Inferior parietal cortex (tissue), 1 donor: ENCODE results near the gene ALDH2.
"Not testable (repeated sequence)": the region's sequence is repeated elsewhere in the genome, so short reads cannot be mapped to it uniquely, and the experiment has no call there.

Source experiments
- DNase-seq: peaks from one replicate; pipeline ENCODE4 v3.0.0-alpha.2; 2016; ENCODE audit errors: extremely low spot score

ALDH2 gene

DNA sequence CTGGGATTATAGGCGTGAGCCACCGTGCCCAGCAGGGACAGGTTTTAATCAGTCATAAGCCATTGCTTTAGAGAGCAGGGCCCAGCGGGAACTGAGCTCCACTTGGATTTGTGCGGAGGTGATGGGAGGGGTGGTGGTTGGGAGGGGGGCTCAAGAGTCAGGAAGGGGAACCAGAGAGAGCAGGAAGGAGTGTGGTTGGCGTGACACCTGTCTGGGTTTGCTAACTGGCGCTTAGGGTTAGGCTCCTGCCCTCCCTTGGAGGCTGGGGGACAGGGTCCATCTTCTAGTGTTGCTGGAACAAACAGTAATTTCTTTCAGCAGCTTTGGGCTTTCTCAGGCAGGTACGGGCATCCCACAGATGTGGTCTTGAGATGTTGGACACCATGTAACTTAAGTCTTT, 7.5 kb upstream of the ALDH2 start:
- DNase-seq, result no peak

DNA sequence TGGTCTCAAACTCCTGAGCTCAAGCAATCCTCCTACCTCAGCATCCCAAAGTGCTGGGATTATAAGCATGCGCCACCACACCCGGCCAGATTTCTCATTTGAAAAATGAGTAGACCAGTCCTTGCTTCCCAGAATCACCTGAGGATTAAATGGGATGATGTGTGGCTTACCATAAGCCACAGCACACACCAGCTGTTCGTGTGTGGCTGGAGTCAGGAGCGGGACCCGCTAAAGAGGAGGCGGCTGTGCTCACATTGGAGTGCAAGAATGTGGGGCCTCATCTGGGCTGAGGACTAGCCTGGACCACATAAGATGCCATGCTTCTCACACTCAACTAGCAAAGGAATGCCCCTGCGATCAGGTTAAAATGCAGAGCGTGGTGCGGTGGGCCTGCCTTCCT, 6.7 kb upstream of the ALDH2 start:
- no peak for DNase-seq

DNA sequence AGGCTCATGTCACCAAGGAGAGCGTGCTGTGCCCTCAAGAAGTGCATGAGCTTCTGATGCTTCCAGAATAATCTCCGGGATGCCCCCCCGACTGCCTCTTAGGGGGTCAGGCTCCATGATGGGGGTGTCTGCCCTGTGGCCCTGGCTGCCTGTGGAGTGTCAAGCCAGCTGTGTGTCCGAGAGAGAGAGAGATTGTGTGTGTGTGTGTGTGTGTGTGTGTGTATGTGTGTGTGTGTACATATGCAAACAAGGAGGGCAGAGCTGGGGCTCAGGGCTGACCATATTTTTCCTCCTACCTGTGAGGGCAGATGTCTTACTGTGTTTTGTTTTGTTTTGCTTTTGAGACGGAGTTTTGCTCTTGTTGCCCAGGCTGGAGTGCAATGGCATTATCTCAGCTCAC, 5.6 kb upstream of the ALDH2 start:
- DNase-seq, result no peak

DNA sequence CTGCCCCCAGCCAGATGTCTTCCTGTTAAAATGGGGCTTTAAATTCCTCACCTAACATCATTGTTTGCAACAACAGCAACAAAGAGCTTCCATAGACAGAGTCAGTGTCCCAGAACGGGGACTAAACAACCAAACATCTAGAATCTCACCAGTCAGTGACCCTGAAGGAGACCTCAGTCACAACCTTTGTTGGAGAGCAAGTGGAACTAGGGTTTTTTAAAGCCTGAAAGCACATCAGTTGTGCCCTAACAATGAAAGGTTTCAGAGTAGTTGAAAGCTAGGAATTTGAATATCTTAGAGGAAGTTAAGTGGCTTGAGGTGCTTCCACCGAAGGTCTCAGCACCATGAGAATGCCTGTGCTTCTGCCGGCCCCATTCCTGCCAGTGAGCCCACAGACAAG, 5.0 kb upstream of the ALDH2 start:
- no peak for DNase-seq

DNA sequence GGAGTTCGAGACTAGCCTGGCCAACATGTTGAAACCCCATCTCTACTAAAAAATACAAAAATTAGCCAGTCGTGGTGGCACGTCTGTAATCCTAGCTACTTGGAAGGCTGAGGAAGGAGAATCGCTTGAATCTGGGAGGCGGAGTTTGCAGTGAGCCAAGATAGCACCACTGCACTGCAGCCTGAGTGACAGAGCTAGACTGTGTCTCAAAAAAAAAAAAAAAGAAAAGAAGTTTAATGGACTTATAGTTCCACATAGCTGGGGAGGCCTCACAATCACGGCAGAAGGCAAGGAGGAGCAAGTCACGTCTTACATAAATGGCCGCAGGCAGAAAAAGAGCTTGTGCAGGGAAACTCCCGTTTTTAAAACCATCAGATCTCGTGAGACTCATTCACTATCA, 3.2 kb upstream of the ALDH2 start:
- DNase-seq, result not testable (repeated sequence)

DNA sequence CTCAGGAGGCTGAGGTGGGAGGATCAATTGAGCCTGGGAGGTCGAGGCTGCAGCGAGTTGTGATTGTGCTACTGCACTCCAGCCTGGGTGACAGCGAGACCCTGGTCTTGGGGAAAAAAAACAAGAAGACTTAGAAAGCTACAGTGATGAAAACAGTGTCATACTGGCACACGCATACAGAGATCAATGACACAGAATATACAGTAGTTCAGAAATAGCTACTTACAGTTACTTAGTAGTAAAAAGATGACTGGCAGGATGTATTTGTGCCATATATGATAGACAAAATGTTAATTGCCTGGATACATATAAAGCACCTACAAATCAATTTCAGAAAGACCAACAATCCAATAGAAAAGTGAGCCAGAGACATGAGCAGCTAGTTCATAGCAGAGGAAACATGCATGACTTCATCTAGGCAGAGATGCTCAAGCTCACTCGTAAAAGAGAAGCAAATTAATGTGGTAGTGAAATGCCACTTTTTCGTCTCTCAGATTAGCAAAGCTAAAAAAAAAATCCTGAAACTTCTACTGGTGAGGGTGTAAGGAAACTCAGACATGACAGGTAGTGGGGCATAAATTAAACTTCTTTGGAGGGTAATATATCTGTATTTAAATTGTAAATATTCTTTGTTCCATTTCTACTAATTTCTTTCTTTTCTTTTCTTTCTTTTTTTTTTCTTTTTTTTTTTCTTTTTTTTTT, 2.5 kb upstream of the ALDH2 start:
- no peak for DNase-seq

DNA sequence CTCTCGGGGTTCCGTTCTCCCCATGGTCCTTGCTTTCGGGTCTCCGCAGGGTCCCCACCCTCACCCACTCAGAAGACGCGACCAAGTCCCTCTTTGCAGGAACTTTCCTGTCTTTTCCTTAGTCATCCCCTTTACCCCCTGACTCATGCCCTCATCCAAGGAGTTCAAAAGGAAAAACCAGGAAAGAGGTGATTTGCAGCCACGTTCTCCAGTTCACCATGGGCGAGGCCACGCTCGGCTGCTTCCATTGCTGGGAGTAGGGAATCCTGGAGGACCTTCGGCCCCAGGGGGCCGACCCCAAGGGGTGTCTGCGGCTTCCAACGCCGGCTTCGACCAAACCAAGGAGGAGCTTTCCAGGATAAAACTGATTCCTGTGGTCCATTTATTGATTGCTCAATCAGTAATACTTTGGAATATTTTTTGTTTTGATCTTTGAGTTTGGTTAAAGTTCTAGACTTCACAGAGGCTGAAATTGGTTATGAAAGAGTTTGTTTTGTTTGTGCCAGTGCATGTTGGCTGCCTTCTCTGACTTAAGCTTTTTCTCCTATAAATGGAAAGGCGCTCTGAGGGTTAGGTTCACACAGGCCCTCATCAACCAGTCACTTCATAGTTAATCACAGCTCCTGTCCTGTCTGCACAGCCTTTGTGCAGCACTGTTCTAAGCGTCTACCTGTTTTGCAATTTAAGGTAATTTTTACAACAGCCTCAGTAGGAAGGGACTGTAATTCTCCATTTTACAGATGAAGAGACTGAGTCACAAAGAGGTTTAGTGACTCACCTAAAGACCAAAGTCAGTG, 827 bp downstream of the ALDH2 start:
- no peak for DNase-seq

DNA sequence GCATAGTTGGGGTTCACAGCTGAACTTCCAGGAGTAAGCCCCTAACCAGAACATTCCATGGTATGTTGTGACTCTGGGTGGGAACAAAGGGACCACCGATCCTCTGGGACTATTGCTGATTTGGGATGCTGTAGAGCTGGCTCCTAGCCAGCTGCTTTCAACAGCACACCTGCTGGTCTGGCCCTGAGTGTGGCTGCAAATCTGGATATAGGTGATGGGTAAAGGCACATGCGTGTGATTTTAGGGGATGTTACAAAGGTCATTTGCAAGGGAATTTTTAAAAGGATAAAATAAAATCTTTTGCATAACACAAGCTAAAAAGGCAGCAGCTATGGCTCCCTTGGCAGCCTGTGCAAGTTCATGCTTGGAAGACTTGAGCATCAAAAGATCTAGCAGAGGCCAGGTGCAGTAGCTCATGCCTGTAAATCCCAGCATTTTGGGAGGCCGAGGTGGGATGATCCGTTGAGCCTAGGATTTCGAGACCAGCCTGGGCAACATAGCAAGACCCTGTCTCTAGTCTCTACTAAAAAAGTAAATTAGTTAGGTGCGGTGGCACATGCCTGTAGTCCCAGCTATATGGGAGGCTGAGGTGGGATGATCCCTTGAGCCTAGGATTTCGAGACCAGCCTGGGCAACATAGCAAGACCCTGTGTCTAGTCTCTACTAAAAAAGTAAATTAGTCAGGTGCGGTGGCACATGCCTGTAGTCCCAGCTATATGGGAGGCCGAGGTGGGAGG, 1.6 kb downstream of the ALDH2 start:
- DNase-seq, result no peak

DNA sequence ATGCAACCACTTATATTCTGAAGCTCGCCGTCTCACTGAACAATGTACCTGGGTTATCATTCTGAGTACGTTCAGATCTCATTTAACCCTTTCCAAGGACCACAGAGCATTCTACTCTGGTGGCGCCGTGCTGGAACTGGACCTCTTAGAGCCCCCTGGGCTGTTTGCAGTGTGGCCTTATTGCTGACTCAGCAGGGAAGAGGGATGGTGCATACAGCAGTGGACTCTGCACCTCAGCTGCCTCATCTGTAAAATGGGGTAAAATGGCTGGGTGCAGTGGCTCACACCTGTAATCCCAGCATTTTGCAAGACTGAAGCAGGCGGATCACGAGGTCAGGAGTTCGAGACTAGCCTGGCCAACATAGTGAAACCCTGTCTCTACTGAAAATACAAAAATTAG, 2.9 kb downstream of the ALDH2 start:
- no peak for DNase-seq

DNA sequence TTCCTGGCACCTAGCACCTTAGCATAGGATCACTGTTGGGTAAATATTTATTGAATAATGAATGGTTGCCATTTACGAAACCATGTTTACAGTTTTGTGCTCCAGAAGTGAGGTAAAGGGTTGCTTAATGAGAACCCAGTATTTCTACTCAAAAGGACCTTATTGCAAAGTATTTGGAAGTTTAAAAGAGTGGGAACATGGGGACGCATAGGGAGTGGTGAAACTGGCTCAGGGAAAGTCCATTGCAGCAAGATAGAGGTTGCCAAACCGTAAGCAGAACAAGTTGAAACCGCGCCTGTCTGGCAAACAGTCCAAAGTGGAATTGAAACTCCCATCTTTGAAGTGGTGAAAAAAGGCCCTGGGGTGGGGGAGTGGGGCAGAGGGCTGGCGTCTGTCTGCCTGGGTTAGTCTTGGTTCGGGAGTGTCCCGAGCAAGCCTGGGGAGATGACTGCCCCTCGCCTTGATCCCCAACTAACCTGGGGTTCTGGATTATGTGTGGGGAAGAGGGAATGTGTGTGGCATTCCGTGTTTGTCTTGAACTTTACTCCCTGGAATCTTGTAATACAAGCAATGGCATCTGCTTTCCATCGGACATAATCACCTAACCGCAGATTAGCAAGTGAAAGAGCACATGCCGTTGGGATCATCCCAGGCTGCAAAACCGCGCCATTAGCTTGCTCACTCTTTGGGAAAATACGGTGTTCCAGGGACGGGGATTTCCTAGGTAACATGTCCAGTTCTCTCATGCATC, 7.2 kb downstream of the ALDH2 start:
- DNase-seq, result no peak

DNA sequence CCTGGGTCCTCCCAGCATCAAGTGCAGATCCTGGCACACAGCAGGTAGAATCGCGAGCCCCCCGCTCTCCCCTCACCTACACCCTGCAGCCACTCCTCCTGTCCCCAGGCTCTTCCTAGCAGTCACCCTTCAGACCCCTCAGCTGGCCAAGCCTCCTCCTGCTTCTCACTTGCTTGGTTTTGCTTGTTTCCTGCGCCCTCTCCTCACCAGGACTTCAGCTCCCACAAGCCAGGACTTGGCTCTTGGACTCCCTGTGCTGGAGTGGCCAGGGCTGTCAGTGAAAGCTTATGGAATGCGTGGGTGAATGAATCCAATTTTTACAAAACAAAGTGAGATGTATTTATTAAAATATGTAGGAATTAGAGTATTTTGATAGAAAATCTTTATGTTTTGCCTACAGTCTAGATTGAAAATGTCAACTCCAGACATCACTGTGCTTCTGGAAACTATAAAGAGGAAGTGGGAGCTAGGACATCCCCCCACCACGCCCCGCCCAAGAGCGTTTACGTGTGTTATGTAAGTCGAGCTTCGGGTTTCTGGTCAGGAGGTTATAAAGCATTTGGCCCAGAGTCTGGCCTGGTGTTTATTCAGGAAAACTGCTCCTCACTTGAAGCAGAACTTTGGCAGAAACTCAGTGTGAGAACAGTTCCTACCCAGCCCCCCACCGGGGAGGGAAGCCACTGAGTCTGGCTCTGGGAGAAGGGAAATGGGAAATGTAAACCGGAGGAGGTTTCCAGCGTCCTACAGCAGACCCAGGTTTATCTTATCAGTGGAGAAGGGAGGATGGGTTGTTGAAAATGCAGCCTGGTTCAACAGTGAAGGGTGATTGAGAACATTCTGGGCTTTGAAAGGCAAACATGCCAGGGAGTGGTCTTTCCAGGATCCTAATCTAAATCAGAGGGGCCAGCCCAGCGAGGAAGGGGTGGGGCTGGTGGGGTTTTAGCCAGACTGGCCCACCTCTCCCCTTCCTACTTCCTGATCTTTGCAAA, 8.8 kb downstream of the ALDH2 start:
- DNase-seq, result peak; percentile 59

DNA sequence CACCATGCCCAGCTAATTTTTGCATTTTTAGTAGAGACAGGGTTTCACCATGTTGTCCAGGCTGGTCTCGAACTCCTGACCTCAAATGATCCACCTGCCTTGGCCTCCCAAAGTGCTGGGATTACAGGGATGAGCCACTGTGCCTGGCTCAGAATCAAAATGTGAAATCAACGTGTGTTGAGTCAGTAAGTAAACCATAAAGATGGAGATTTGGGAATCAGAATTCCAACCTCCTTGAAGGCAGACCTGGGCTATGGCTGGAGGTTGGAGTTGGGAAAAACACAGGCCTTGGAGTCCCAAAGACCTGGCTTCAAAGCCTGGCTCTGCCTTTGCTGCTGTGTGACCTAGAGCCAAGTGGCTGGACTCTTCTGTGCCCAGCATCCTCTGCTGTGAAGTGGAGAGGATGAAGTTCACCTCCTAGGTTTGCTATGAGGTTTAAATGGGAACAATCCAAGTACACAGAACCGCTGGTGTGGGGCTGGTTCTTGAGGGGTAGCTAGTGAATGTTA, 10.2 kb downstream of the ALDH2 start:
- DNase-seq, result no peak

DNA sequence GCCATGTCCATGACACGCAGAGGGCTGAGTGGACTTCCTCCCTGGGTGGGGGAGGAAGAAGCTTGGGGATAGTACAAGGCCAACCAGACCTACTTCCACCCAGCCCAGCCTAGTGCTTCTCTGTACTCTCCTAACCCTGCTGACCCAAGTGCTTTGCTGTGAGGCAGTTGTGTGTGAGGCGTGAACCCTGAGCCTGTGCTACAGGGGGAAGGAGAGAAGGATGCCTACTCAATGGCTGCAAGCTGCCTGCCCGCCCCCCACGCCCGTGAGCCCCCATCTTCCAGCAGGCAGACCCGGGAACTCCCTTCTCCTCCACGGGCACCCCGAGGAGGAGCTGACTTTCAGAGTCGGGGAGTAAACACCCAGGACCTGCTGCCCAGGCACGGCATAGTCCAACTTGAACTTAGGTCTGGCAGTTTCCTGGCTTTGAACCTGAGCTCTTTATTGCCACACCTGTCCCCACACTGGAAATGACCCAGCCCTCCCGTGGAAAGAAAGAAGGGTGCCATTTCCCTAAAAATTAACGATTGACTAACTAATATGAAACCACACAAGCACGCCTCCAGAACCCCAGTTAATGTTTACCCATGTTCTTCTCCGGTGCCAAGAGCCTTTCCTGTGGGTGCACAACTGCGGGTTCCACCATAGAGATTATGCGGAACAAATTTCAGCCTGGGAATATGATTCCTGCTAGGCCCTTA, 10.8 kb downstream of the ALDH2 start:
- no peak for DNase-seq

DNA sequence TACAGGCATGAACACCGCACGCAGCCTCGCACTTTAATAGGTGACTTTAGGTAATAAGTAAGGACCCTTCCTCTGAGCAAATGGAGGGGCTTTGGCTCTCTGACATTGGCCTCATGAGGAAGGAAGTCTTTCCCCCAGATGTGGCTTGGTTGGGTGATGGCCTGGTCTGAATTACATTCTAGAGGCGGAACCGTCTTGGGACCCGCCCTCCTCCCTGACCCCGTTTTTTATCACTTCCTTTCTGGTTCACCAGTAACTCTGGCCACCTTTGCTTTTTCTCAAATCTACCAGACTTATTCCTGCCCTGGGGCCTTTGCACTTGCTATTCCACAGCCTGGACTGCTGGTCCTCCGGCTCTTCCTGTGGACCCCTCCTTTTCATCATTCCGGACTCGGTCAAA, 13.4 kb downstream of the ALDH2 start:
- no peak for DNase-seq

DNA sequence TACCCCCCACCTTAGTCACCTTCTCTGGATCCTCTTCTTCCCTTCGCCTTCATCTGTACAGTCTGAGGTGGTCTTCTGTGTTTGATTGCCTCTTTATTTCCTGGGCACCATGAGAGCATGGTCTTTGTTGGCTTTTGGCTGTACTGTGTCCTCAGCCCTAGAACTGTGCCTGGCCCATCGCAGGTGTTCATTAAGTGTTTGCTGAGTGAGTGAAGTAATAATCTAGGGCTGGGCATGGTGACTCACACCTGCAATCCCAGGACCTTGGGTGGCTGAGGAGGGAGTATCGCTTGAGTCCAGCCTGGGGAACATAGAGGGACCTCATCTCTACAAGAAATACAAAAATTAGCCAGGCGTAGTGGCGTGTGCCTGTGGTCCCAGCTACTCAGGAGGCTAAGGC, 13.9 kb downstream of the ALDH2 start:
- DNase-seq, result no peak

DNA sequence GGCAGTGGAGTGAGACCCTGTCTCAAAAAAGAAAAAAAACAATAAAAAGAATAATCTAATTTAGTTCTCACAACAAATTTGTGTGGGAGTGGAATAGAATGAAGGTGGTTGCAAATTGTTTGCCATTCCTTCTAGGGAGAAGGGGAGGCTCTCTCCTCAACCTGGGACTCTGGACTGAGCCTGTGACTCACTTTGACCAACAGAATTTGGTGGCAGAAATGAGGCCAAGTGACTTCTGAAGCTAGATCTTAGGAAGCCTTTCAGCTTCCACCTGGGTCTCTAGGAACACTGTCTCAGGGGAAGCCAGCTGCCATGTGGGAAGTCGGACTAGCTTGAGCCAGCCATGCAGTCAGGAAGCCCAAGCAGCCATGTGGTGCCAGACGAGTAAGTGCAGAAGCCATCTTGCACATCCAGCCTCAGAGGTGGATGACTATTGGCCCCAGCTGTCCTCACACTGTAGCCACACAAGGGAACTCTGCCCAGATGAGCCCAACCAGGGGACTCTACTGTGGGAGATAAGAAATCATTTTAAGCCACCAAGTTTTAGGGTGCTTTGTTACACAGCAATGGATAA, 14.4 kb downstream of the ALDH2 start:
- DNase-seq, result no peak

DNA sequence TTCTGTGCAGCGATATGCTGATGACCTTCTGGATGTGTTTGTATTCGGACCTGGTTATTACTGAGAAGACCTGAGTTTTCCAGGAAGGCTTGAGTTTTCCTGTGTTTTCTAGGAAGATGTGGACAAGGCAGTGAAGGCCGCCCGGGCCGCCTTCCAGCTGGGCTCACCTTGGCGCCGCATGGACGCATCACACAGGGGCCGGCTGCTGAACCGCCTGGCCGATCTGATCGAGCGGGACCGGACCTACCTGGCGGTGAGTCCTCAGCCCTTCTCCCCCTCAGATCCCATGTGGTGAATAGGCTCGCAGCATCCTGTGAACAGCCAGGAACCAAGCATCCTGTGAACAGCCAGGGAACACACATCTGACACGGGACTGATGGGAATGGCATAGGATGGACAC, 16.3 kb downstream of the ALDH2 start:
- DNase-seq, result no peak

DNA sequence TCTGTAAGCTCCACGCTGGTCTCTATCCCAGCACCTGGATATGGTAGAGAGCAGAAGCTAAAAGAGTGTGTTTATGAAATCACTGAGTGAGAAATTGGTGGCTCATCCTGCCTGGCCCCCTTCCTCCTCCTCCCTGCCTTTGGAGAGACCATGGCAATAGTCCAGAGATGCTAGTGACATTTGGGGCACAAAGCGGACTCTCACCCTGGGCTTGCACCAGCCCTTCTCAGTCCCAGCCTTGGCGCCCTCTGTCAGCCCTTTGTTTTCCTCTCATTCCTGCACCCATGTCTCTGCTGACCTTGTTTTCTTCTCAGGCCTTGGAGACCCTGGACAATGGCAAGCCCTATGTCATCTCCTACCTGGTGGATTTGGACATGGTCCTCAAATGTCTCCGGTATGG, 18.2 kb downstream of the ALDH2 start:
- no peak for DNase-seq

DNA sequence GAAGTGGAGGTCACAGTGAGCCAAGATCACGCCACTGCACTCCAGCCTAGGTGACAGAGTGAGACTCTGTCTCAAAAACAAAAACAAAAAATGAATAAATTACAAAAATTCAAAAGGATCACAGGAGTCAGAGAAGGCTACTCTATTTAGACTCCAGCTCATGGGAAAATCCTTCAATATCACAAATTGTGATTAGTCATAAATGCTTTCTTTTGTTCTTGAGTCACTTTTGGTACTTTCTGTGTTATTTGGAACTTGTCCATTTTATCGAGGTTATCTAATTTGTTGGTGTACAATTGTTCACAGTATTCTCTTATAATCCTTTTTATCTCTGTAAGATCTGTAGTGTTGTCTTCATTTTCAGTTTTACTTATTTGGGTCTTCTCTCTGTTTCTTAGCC, 18.9 kb downstream of the ALDH2 start:
- DNase-seq, result no peak

DNA sequence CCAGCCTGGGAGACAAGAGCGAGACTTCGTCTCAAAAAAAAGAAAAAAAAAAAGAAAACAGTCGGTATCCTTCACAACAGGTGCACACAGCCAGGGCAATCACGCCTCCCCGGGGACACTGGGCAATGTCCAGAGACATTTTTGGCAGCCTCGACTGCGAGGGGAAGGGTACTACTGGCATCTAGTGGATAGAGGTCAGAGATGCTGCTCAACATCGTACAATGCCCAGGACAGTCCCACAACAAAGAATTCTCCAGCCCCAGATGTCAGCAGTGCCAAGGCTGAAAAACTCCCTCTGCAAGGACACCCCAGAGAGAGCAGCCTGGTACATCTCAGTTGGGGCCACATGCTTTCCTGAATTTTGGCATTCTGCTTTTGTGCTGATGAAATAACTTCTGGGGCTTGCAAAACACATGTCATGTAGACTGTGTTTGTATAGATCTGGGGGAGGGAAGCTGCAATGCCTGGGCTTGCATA, 21.5 kb downstream of the ALDH2 start:
- DNase-seq, result peak; percentile 20
